ENCODE results near the gene ANKRD27. TPM values are rescaled to one million over a fixed set of nuclear protein-coding genes. Genes with fewer than 3 reads are reported as not detected.

Gene ANKRD27
- total RNA-seq, 6 experiments from 2014 or later = 26.7 to 31.3 (median 28.5) TPM

DNA sequence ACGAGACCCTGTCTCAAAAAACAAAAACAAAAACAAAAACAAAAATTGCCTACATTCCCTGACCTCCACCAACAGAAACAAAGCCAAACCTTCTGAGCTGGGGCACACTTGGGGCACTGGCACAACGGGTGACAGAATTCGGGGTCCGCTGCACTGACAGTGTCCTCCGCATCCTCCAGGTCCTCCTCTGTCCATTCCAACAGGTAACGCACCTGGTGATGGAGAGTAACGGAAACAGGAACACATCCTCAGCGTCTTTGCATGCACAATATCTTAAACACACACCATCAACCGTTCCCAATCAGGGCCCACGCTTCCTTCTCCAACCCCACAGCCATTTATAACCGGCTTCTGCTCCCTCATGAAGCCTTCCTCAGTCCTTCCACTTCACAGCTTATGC lies 59.4 kb downstream of the ANKRD27 start:
- H3K9me3 Mint-ChIP-seq = no peaks in the 10 kb centered on the region
- no peaks in the 10 kb centered on the region for H3K4me1 Mint-ChIP-seq (ENCODE audit: low read depth)
- TF ChIP-seq CTCF (IDR thresholded peaks at IDR 0.05) = no peak
- H3K27ac Mint-ChIP-seq = no peak overlapping the region
- DNase-seq = no peak
- H3K27me3 Mint-ChIP-seq (ENCODE audit: insufficient read depth) = no peaks in the 10 kb centered on the region; the same call in 1 of the 2 replicates
- no peak overlapping the region for H3K4me3 Mint-ChIP-seq
- H3K36me3 Mint-ChIP-seq (ENCODE audit: low read depth) = peaks cover 44% of the 10 kb centered on the region

GRCh38 chr19:32614916-32615315 lies 60.1 kb downstream of the ANKRD27 start:
- Mint-ChIP-seq H3K9me3 (no peaks in the 10 kb centered on the region), H3K36me3 (ENCODE audit: low read depth) (peaks cover 44% of the 10 kb centered on the region), H3K27ac (no peak overlapping the region), H3K4me1 (ENCODE audit: low read depth) (no peaks in the 10 kb centered on the region), H3K27me3 (ENCODE audit: insufficient read depth) (no peaks in the 10 kb centered on the region; the same call in 1 of the 2 replicates), H3K4me3 (no peak overlapping the region)
- no peak for DNase-seq
- TF ChIP-seq CTCF (IDR thresholded peaks at IDR 0.05) = no peak

DNA sequence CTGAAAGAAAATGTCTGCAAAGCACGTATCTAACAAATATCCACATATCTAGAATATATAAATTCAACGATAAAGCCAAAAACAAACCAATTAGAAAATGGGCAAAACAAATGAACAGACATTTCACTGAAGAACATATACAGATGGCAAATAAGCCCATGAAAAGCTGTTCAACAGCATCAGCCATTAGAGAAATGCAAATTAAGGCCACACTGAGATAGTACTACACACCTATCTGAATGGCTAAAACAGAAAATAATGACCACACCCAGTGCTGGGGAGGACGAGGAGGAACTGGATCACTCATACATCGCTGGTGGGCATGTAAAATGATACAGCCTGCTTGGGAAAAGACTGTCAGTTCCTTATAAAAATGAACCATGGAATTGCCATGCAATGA lies 62.0 kb downstream of the ANKRD27 start:
- no peaks in the 10 kb centered on the region; the same call in 1 of the 2 replicates for H3K27me3 Mint-ChIP-seq (ENCODE audit: insufficient read depth)
- TF ChIP-seq CTCF (IDR thresholded peaks at IDR 0.05) = no peak
- peaks cover 42% of the 10 kb centered on the region for H3K36me3 Mint-ChIP-seq (ENCODE audit: low read depth)
- H3K9me3 Mint-ChIP-seq = no peaks in the 10 kb centered on the region
- H3K27ac Mint-ChIP-seq = no peak overlapping the region
- no peaks in the 10 kb centered on the region for H3K4me1 Mint-ChIP-seq (ENCODE audit: low read depth)
- no peak for DNase-seq
- H3K4me3 Mint-ChIP-seq = no peak overlapping the region

- Mint-ChIP-seq H3K9me3 (no peaks in the 10 kb centered on the region), H3K27ac (no peak overlapping the region), H3K4me1 (ENCODE audit: low read depth) (no peaks in the 10 kb centered on the region), H3K27me3 (ENCODE audit: insufficient read depth) (no peaks in the 10 kb centered on the region; the same call in 1 of the 2 replicates), H3K36me3 (ENCODE audit: low read depth) (peaks cover 35% of the 10 kb centered on the region), H3K4me3 (no peak overlapping the region)
- no peak for DNase-seq
- TF ChIP-seq CTCF (IDR thresholded peaks at IDR 0.05) = no peak
Observed at GRCh38 chr19:32611161-32611560, 63.8 kb downstream of the ANKRD27 start.

GRCh38 chr19:32607479-32607878 lies 67.5 kb downstream of the ANKRD27 start:
- no peak for TF ChIP-seq CTCF (IDR thresholded peaks at IDR 0.05)
- no peak overlapping the region for H3K27ac Mint-ChIP-seq
- H3K36me3 Mint-ChIP-seq (ENCODE audit: low read depth) = peaks cover 21% of the 10 kb centered on the region

DNA sequence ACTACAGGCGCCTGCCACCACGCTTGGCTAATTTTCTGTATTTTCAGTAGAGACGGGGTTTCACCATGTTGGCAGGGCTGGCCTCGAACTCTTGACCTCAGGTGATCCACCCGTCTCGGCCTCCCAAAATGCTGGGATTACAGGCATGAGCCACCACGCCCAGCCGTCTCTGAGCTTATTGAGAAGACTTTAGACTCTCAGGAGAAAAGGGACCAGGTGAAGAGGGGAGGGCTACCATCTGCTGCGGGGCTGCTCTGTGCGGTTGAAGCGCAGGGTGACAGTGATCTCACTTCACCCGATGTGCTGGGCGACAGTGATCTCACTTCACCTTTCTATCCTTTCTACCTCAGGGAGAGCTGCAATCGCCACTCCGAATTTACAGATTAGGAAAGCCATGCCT lies 68.7 kb downstream of the ANKRD27 start:
- no peaks in the 10 kb centered on the region for H3K4me1 Mint-ChIP-seq (ENCODE audit: low read depth)
- no peaks in the 10 kb centered on the region for H3K27me3 Mint-ChIP-seq (ENCODE audit: insufficient read depth)
- H3K4me3 Mint-ChIP-seq = no peak overlapping the region
- H3K27ac Mint-ChIP-seq = no peak overlapping the region
- peaks cover 14% of the 10 kb centered on the region for H3K36me3 Mint-ChIP-seq (ENCODE audit: low read depth)
- TF ChIP-seq CTCF (IDR thresholded peaks at IDR 0.05) = no peak
- no peaks in the 10 kb centered on the region for H3K9me3 Mint-ChIP-seq
- no peak for DNase-seq

More at GRCh38 chr19:32607479-32607878, 67.5 kb downstream of the ANKRD27 start:
- no peaks in the 10 kb centered on the region for H3K4me1 Mint-ChIP-seq (ENCODE audit: low read depth)
- DNase-seq = no peak
- H3K9me3 Mint-ChIP-seq = no peaks in the 10 kb centered on the region
- no peak overlapping the region for H3K4me3 Mint-ChIP-seq
- H3K27me3 Mint-ChIP-seq (ENCODE audit: insufficient read depth) = no peaks in the 10 kb centered on the region
